ENCODE measurements around the gene FARP1. TPM values are rescaled to one million over a fixed set of nuclear protein-coding genes. Genes with fewer than 3 reads are reported as not detected.

The FARP1 gene
- total and polyA plus RNA-seq, 2 of the 8 experiments (the other 6 are each of a cell fraction or from before 2014, with no cell fraction given): 24.7 to 104 TPM

GRCh38 chr13:98214707-98215106, 71.8 kb downstream of the FARP1 start:
- TF ChIP-seq JUND (IDR thresholded peaks at IDR 0.05; ENCODE audit: low read length): no peak
- no peak for TF ChIP-seq SP1 (IDR thresholded peaks at IDR 0.05; ENCODE audit: low read depth, low read length)
- no peak for TF ChIP-seq GTF2F1 (IDR thresholded peaks at IDR 0.05; ENCODE audit: borderline replicate concordance, low read depth, low read length)
- no peak for TF ChIP-seq TCF12 (IDR thresholded peaks at IDR 0.05; ENCODE audit: low read depth, low read length)
- no peak for TF ChIP-seq RXRA (IDR thresholded peaks at IDR 0.05; ENCODE audit: insufficient read depth, low read depth, low read length)
- TF ChIP-seq CBX5 (IDR thresholded peaks at IDR 0.05; ENCODE audit: low read depth, low read length): no peak
- TF ChIP-seq CREB1 (IDR thresholded peaks at IDR 0.05): no peak
- no peak for TF ChIP-seq BCL11A (IDR thresholded peaks at IDR 0.05; ENCODE audit: low read depth in 2 of 2, low read length in 2 of 2)
- no peak for TF ChIP-seq POLR2AphosphoS5 (IDR thresholded peaks at IDR 0.05; ENCODE audit: low read depth, low read length)
- no peak for TF ChIP-seq FOSL1 (IDR thresholded peaks at IDR 0.05; ENCODE audit: insufficient read depth, low read depth, low read length)
- no peak for TF ChIP-seq TBP (IDR thresholded peaks at IDR 0.05; ENCODE audit: low read depth, low read length)
- no peak for TF ChIP-seq RAD21 (IDR thresholded peaks at IDR 0.05 in 1 of 2, conservative IDR thresholded peaks at IDR 0.05 in 1 of 2; ENCODE audit: low read depth in 2 of 2, low read length in 2 of 2)
- TF ChIP-seq NRF1 (IDR thresholded peaks at IDR 0.05; ENCODE audit: low read depth, low read length): no peak
- TF ChIP-seq EP300 (IDR thresholded peaks at IDR 0.05; ENCODE audit: borderline replicate concordance in 1 of 2, low read depth in 2 of 2, low read length in 2 of 2): no peak
- TF ChIP-seq CHD2 (IDR thresholded peaks at IDR 0.05; ENCODE audit: low read length): no peak
- ChIA-PET POLR2A (ENCODE audit: partially characterized antibody) (interaction anchor here (1.6 kb wide), 1 partner anchor 13 kb away, joined by 9 read pairs; no protein-coding TSS in a partner anchor), CTCF (ENCODE audit: partially characterized antibody) (interaction anchor here (1.1 kb wide), 1 partner anchor 9 kb away, joined by 5 read pairs; no protein-coding TSS in a partner anchor)
- H3K18ac ChIP-seq (ENCODE audit: extremely low read depth, low read length): no peak overlapping the region
- no peak overlapping the region for H4K91ac ChIP-seq (replicated peaks; ENCODE audit: insufficient read length, low read length)
- FAIRE-seq (no peak), DNase-seq (ENCODE audit: low read depth in 1 of 2, low spot score in 2 of 2) (no peak)
- no peak overlapping the region for H2BK5ac ChIP-seq (ENCODE audit: low read depth, low read length)
- no peak overlapping the region for H2BK120ac ChIP-seq (replicated peaks; ENCODE audit: low read depth, low read length)
- no peak overlapping the region for H2BK15ac ChIP-seq (ENCODE audit: low read length)
- peaks cover 0 to 22% of the 10 kb centered on the region in 2 experiments; a peak in 3 of 4 replicates for H3K79me2 ChIP-seq (ENCODE audit: control insufficient read depth in 1 of 2, insufficient read depth in 2 of 2, low read length in 2 of 2)
- no peak overlapping the region for H3K4ac ChIP-seq (replicated peaks; ENCODE audit: insufficient read length, low read depth, low read length)
- H2AK5ac ChIP-seq (ENCODE audit: low read depth, low read length): no peak overlapping the region
- no peak overlapping the region for H3K4me2 ChIP-seq (ENCODE audit: insufficient read depth in 1 of 2, low read depth in 2 of 2, low read length in 2 of 2)
- no peaks in the 10 kb centered on the region for H3K23me2 ChIP-seq (ENCODE audit: low read depth, low read length)
- no peak overlapping the region for H3K27ac ChIP-seq (ENCODE audit: low read depth, low read length)
- H2BK20ac ChIP-seq (ENCODE audit: low read length): no peak overlapping the region
- H3K14ac ChIP-seq (ENCODE audit: insufficient read length): no peak overlapping the region
- H3K56ac ChIP-seq (replicated peaks; ENCODE audit: insufficient read length, low read depth, low read length): no peak overlapping the region
- H4K8ac ChIP-seq (ENCODE audit: extremely low read depth, insufficient read depth, low read length): no peak overlapping the region
- H3K79me1 ChIP-seq (ENCODE audit: low read depth, low read length): peaks cover 4% of the 10 kb centered on the region; the same call in 1 of the 2 replicates
- no peak overlapping the region for H2BK12ac ChIP-seq (ENCODE audit: low read depth, low read length)
- peaks cover 4 to 5% of the 10 kb centered on the region in 2 experiments; a peak in 3 of 4 replicates for H3K9me3 ChIP-seq (ENCODE audit: insufficient read depth in 2 of 2, low read depth in 1 of 2, low read length in 1 of 2)
- H3K23ac ChIP-seq (ENCODE audit: insufficient read length): no peak overlapping the region
- no peak overlapping the region for H4K5ac ChIP-seq (ENCODE audit: insufficient read length, low read depth, low read length)
- no peaks in the 10 kb centered on the region for H3K27me3 ChIP-seq (replicated peaks in 1 of 4; ENCODE audit: control insufficient read depth in 3 of 4, extremely low read depth in 1 of 4, insufficient read depth in 3 of 4, low read length in 3 of 4)
- H2AFZ ChIP-seq (ENCODE audit: low read length): no peak overlapping the region
- 86% methylated on average over 6 of the region's 6 CpGs; no CpG with 5 or more reads in 1 of the 2 experiments for WGBS, 2 experiments (ENCODE audit: extremely low coverage in 1 of 2, insufficient coverage in 1 of 2, insufficient read length in 1 of 2, insufficient replicate concordance in 2 of 2, low coverage in 1 of 2, low lambda C conversion rate in 2 of 2, missing lambda C conversion rate in 1 of 2)
- H3K36me3 ChIP-seq (ENCODE audit: control insufficient read depth in 2 of 4, insufficient read depth in 4 of 4, low read length in 3 of 4): peaks cover 0 to 22% (median 9%) of the 10 kb centered on the region in 4 experiments; a peak in 3 of 8 replicates
- H3K4me1 ChIP-seq (replicated peaks in 1 of 4; ENCODE audit: control insufficient read depth in 3 of 4, insufficient read depth in 4 of 4, low read length in 3 of 4): peaks cover 0 to 10% (median 0%) of the 10 kb centered on the region in 4 experiments; a peak in 2 of 7 replicates
- H4K20me1 ChIP-seq (replicated peaks in 1 of 2; ENCODE audit: control insufficient read depth in 1 of 2, insufficient read depth in 2 of 2, low read length in 2 of 2): no peaks in the 10 kb centered on the region
- H3K9ac ChIP-seq (replicated peaks in 1 of 4; ENCODE audit: extremely low read depth in 1 of 4, low read depth in 3 of 4, low read length in 3 of 4): no peak overlapping the region
- no peak overlapping the region for H3K4me3 ChIP-seq (ENCODE audit: extremely low read depth in 1 of 4, insufficient read depth in 2 of 4, low read depth in 3 of 4, low read length in 4 of 4)

Measured in H1 (cell line).